MG63 (cell line): Measurements from ENCODE around the gene BHLHA9. TPM values are rescaled to one million over a fixed set of nuclear protein-coding genes. Genes with fewer than 3 reads are reported as not detected.

Experiments
- DNase-seq: peaks from one replicate; pipeline ENCODE4 v3.0.0-alpha.2; 2020
- H3K27me3 ChIP-seq: fragments of 250-450 bp; sonication (Bioruptor Pico); 2 replicates; pipeline ENCODE4 v1.5.1; 2020; ENCODE audit warnings: mild to moderate bottlenecking, moderate library complexity
- H3K36me3 ChIP-seq: fragments of 250-450 bp; sonication (Bioruptor Pico); 2 replicates; pipeline ENCODE4 v1.5.1; 2020; ENCODE audit warnings: mild to moderate bottlenecking, moderate library complexity
- H3K4me3 ChIP-seq: fragments of 250-450 bp; sonication (Bioruptor Pico); 2 replicates; pipeline ENCODE4 v1.5.1; 2020; ENCODE audit warnings: mild to moderate bottlenecking, moderate library complexity
- H3K9me3 ChIP-seq: fragments of 250-450 bp; sonication (Bioruptor Pico); 2 replicates; pipeline ENCODE4 v1.5.1; 2020; ENCODE audit warnings: mild to moderate bottlenecking, moderate library complexity
- total RNA-seq: library from RNA; depleted of rRNA; stranded (reverse); fragments of >200 nt; shearing (Covaris generic); gene quantifications from 2 replicates; pipeline ENCODE4 v1.2.3, GENCODE V29; 2014; ENCODE audit warnings: low replicate concordance; rRNA removed

BHLHA9 gene
- total RNA-seq, 1 experiment from 2014 or later, result not detected

DNA sequence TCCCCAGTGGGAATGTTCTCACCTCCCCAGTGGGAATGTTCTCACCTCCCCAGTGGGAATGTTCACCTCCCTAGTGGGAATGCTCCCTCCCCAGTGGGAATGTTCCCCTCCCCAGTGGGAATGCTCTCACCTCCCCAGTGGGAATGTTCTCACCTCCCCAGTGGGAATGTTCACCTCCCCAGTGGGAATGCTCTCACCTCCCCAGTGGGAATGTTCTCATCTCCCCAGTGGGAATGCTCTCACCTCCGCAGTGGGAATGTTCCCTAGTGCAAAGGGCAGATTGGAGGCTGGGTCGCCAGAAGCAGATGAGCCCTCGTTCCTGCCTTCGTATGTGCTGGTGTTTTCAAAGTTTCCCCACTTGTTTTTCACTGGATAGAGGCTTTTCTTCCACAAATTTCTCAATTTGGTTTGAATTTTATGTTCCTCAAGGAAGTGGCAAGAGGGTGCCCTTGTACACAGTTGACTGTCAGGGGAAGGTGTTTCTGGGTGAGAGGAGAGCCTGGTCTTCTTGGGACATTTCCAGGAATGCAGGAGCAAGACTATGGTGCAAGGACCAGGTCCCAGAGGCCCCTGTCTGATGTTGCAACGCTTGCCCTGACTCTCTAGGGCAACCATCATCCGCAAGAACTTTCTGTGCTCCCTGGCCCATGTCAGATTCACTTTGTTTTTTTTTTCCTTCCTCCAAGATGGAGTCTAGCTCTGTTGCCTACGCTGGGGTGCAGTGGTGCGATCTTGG lies 43.2 kb downstream of the BHLHA9 start:
- Histone ChIP-seq H3K27me3 (no peaks in the 10 kb centered on the region), H3K36me3 (no peaks in the 10 kb centered on the region), H3K9me3 (no peaks in the 10 kb centered on the region), H3K4me3 (no peak overlapping the region)
- no peak for DNase-seq

DNA sequence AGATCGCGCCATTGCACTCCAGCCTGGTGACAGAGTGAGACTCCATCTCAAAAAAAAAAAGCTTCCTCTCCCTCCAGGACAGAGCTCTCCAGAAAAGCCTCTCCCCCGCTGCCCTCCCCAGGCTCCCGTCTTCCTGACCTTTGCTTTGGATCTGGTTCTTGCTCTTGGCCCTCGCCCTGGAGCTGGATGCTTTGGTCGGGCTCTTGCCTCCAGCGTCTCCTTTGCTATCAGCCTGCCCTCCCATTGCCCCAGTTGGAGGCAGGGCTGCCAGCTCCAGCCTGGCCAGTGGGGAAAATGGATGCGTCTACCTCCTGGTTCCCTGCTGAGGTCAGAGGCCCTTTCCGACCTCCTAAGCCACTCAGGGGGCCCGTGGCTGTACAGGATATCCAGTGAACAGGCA lies 45.2 kb downstream of the BHLHA9 start:
- Histone ChIP-seq H3K27me3 (no peaks in the 10 kb centered on the region), H3K36me3 (no peaks in the 10 kb centered on the region), H3K9me3 (no peaks in the 10 kb centered on the region), H3K4me3 (no peak overlapping the region)
- DNase-seq, result no peak

DNA sequence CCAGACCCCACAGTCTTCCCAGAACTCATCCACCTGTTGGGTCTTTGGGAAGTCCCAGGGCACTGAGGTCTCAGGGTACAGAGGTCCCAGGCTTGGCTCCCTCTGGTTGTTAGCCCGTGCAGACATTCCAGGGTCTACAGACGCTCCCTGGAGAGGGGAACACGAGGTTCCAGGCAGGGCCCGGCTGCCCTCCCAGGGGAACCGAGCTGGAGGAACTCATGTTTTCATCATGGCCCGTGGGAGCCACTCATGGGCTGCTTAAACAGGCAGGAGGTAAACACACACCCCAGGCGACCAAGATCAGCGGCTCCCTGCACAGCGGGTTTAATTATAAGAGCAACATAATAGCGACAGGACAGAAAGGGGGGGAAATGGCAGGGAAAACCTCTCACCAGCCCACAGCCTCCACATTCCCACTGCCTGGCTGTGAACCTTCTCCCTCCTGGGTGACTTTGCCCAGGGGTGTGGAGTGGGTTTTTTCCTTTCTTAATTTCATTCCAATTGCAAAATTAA lies 45.7 kb downstream of the BHLHA9 start:
- no peaks in the 10 kb centered on the region for H3K36me3 ChIP-seq
- no peak for DNase-seq
- H3K4me3 ChIP-seq, result no peak overlapping the region
- no peaks in the 10 kb centered on the region for H3K9me3 ChIP-seq
- no peaks in the 10 kb centered on the region for H3K27me3 ChIP-seq

Other genes with a start within 250 kb of the BHLHA9 start
- 7.3 and 24.0 TPM in 2 replicates for gene ABR, start 90.5 kb upstream of the BHLHA9 start, total RNA-seq
- not detected in 2 replicates for gene TRARG1, start 9.2 kb downstream of the BHLHA9 start, total RNA-seq
- gene YWHAE, start 129.8 kb downstream of the BHLHA9 start, total RNA-seq, result 108 and 118 TPM in 2 replicates
- gene CRK, start 185.8 kb downstream of the BHLHA9 start, total RNA-seq, result 35.1 and 36.0 TPM in 2 replicates
- gene MYO1C, start 222.2 kb downstream of the BHLHA9 start, total RNA-seq, result 65.5 and 75.2 TPM in 2 replicates
- gene INPP5K, start 246.2 kb downstream of the BHLHA9 start, total RNA-seq, result 30.8 and 75.0 TPM in 2 replicates